Neuron (in vitro differentiated cells): ENCODE measurements around the gene CUX1.

ENCODE experiments used
- H2AFZ ChIP-seq: one replicate; pipeline ENCODE4 v1.6.1; 2013; ENCODE audit warnings: low read depth, mild to moderate bottlenecking, inconsistent platforms, low read length, moderate library complexity
- H3K27me3 ChIP-seq: one replicate; pipeline ENCODE4 v1.6.1; 2013; ENCODE audit warnings: low read length; ENCODE audit not compliant: insufficient read depth
- H3K36me3 ChIP-seq: one replicate; pipeline ENCODE4 v1.6.1; 2013; ENCODE audit warnings: low read length; ENCODE audit not compliant: insufficient read depth
- H3K4me1 ChIP-seq: one replicate; pipeline ENCODE4 v1.6.1; 2013; ENCODE audit warnings: low read length; ENCODE audit not compliant: insufficient read depth
- H3K4me3 ChIP-seq: 2 replicates; pipeline ENCODE4 v1.5.1; 2013; ENCODE audit warnings: mild to moderate bottlenecking, low read length, moderate library complexity
- H3K9me3 ChIP-seq: one replicate; pipeline ENCODE4 v1.6.1; 2013; ENCODE audit warnings: low read length

The CUX1 gene

DNA sequence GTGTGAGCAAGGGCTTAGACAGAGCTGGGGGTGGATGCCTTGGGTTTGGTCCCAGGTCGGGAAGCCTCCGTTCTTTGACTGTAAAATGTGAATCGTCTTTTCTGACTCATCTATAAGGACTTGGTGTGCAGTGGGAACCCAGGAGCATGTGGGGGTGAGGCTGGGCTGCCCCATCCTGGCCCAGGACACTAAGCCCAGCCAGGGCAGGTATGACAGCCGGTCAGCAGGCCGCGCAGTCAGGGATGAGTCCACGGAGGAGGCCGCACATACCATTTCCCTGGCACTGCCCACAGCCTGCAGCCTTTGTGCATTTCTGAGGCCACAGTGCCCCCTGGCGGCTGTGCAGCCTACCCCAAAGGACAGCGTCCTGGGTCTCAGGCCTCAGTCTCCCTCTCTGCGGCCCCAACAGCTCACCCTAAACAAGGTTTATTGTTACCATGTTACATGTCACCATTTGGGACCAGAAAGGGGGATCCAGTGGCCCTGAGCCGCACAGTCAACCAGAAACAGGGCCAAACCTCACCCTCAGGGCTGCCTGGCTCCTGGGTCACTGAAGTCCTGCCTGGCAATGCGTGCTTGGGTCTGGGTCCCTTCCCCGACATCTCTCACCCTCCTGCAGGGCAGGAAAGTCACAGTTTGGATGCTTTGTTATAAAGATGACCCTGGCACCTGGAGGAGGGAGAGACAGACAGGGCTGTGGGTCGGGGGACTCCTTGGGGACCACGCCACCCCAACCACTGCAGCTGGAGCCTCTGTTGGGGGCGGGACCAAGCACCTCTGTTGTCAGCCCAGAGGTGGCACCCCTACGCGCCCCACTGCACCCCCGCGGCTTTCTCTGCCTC lies 454.9 kb downstream of the CUX1 start:
- no peaks in the 10 kb centered on the region for H3K9me3 ChIP-seq

DNA sequence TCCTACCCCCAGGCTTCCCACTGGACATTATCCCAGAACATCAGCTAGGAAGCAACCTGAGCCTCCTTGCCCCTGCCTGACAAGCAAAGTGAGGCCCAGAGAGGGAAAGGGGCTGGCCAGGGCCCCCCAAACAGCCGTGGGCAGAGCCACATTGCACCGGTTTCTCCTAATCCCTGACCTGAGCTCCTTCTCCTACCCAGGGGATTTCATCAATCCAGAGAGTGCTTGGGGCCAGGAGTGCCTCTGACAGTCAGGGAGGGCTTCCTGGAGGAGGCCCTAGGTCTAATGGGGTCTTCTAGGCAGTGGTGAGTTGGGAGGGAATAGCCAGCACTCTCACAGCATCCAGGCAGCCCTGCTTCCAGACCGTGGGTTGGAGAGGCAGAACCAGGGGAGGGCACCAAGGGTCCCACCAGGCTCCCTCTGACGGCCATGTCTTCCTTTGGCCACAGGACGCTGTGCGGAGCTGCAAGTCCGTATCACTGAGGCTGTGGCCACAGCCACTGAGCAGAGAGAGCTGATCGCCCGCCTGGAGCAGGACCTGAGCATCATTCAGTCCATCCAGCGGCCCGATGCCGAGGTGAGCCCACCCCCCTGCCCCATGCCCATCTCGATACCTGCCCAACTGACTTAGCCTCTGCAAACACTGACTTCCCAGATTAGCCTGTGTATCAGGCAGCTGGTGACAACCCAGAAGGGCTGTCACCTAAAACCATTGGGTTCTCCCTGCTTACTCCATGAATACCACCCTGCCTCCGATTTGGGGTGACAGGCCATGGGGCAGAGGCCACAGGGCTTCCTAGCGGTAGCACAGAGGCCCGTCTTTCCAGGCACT lies 455.7 kb downstream of the CUX1 start:
- no peak overlapping the region for H2AFZ ChIP-seq
- no peaks in the 10 kb centered on the region for H3K4me1 ChIP-seq
- no peaks in the 10 kb centered on the region for H3K9me3 ChIP-seq
- H3K36me3 ChIP-seq, result no peaks in the 10 kb centered on the region
- no peak overlapping the region for H3K4me3 ChIP-seq
- no peaks in the 10 kb centered on the region for H3K27me3 ChIP-seq

More for the DNA sequence above, 454.9 kb downstream of the CUX1 start:
- no peaks in the 10 kb centered on the region for H3K27me3 ChIP-seq
- H3K4me1 ChIP-seq, result no peaks in the 10 kb centered on the region
- H3K4me3 ChIP-seq, result no peak overlapping the region
- no peak overlapping the region for H2AFZ ChIP-seq
- no peaks in the 10 kb centered on the region for H3K36me3 ChIP-seq

DNA sequence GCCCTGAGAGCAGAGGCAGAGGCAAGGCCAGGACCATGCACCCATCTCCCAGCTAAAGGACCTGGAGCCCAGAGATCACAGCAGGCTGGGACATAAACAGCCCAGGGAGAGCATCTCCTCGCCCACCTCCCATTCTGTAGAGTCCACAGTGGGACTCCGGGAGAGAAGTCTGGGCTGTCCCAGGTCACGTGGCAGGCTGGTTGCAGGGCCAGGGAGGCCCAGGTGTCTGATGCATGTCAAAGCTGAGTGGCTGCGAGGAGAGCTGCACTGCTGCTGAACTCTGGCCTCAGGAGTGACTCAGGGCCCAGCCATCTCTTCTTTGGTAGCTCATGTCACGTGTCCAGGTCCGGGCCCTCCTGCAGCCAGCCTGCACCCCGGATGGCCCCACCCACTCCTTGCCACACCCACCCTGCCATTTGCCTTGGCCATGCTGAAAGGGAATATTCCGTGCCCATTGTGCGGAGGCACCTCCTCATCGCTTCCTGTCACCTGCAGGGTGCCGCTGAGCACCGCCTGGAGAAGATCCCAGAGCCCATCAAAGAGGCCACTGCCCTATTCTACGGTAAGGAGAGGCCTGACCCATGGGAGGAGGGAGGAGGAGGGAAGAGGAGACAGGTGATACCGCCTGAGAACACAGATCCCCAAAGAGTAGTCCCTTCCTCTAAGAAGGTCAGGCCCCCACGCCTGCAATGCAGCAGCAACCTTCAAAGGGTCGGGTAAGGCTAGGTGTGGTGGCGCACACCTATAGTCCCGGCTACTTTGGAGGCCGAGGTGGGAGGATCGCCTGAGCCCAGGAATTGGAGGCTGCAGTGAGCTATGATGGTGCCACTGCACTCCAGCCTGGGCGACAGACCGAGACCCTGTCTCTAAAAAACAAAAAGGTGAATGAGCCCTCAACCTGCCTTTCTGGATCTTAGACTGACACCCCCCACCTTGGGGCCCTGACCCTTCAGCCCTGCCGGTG lies 456.6 kb downstream of the CUX1 start:
- no peaks in the 10 kb centered on the region for H3K4me1 ChIP-seq
- no peaks in the 10 kb centered on the region for H3K9me3 ChIP-seq
- H3K36me3 ChIP-seq, result no peaks in the 10 kb centered on the region
- H3K27me3 ChIP-seq, result no peaks in the 10 kb centered on the region
- H3K4me3 ChIP-seq, result no peak overlapping the region
- H2AFZ ChIP-seq, result no peak overlapping the region

DNA sequence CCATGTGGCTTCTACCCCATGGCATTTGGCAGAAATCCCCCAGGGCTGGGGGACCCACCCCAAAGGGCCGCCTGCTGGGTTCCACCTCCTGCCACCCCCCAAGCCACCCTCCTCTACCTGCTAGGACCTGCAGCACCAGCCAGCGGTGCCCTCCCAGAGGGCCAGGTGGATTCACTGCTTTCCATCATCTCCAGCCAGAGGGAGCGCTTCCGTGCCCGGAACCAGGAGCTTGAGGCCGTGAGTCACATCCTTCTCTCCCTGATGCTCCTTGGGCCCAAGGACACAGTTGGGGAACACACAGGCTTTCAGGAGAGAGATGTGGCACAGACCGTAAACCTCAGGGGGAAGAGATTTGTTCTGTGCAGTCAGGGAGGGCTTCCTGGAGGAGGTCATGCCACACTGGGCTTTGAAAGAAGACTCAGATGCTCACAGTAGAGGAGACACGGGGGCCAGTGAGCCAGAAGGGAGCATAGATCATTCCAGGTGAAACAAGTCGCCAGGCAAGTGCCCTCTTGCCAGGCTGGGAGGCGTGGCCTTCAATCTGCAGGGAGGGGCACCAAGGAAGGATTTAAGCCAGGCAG lies 457.8 kb downstream of the CUX1 start:
- Histone ChIP-seq H3K36me3 (no peaks in the 10 kb centered on the region), H3K9me3 (no peaks in the 10 kb centered on the region), H3K27me3 (no peaks in the 10 kb centered on the region), H2AFZ (no peak overlapping the region), H3K4me1 (peaks cover 3% of the 10 kb centered on the region), H3K4me3 (no peak overlapping the region)

DNA sequence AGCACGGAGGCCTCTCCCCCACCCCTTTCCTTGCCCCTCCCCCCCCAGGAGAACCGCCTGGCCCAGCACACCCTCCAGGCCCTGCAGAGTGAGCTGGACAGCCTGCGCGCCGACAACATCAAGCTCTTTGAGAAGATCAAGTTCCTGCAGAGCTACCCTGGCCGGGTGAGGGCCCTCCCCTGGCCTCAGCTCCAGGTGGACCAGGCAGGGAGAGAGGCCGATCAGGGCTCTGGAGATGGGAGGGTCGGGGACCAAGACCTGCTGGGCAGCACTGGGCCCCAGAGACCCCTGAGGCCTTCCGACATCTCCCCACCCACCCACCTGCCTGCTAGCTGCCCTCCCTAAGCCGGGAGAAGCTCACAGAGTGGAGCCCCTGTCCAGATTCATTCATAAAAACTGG lies 460.5 kb downstream of the CUX1 start:
- Histone ChIP-seq H3K27me3 (no peaks in the 10 kb centered on the region), H3K36me3 (no peaks in the 10 kb centered on the region), H3K4me1 (peaks cover 3% of the 10 kb centered on the region), H3K9me3 (no peaks in the 10 kb centered on the region), H2AFZ (no peak overlapping the region), H3K4me3 (no peak overlapping the region)

DNA sequence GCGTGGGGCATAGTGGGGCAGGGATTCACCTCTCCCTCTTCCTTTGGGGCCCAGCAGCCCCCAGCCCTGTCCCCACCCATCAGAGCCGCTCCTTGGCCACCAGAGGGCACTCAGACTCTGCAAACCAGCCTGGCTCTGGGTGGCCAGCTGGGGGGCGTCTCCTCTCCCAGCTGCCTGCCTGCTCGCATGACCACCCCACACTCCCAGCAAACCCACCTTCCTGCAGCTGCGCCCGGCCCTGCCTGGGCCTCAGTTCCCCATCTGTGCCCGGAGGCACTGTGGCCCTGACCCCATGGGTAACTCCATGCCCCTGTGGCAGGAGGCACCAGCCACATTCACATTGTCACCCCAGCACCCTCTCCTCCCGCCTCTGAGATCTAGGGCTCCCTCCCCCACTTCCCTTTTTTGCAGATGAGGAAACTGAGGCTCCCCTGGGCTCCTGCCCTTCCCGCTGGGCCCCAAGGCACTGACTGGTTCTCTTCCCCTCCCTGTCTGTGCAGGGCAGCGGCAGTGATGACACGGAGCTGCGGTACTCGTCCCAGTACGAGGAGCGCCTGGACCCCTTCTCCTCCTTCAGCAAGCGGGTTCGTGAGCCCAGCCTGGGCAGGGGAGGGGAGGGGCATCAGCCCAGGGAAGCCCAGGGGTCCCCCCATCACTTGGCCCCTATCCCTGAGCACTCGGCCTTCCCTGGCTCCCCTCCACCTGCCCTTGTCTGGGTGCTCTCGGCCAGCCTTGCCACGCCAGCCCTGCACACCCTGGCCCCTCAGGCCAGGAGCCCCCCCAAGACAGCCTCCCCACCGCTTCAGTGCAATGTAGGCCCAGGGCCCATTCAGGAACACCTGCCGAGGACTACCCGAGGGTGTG lies 462.3 kb downstream of the CUX1 start:
- Histone ChIP-seq H3K4me3 (no peak overlapping the region), H3K27me3 (no peaks in the 10 kb centered on the region), H3K9me3 (no peaks in the 10 kb centered on the region), H3K36me3 (no peaks in the 10 kb centered on the region), H2AFZ (no peak overlapping the region), H3K4me1 (peaks cover 3% of the 10 kb centered on the region)

DNA sequence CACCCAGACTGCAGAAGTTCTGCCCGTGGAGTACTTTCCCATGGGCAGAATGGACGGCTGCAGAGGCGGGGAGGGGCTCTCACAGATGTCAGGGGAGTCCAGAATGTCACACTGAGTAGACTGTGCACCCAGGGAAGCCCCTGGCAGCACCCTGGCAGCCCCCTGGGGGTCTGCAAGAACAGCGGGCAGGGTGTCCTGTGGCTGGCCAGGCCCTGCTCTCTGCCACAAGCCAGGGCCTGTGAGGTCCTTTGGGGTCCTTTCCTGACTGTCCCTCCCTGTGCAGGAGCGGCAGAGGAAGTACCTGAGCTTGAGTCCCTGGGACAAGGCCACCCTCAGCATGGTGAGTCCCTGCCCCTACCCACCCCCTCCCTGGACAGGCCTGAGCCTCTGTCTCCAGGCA lies 463.1 kb downstream of the CUX1 start:
- Histone ChIP-seq H3K4me1 (peaks cover 6% of the 10 kb centered on the region), H2AFZ (no peak overlapping the region), H3K27me3 (no peaks in the 10 kb centered on the region), H3K9me3 (no peaks in the 10 kb centered on the region), H3K36me3 (no peaks in the 10 kb centered on the region), H3K4me3 (no peak overlapping the region)

DNA sequence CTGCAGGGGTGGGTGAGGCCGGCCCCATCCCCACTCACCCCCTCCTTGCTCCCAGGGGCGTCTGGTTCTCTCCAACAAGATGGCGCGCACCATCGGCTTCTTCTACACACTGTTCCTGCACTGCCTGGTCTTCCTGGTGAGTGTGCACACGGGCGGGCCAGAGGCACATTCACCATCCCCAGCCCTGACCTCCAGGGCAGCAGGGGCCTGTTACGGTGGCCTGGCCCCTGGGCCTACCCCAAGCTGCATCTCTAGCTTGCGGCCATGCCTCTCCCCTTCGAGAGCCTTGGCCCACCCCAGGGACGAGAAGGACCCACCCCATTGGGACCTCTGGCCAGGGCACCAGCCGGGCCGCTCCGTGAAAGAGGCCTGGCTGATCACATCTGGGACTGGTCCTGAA lies 464.4 kb downstream of the CUX1 start:
- Histone ChIP-seq H2AFZ (no peak overlapping the region), H3K4me1 (peaks cover 16% of the 10 kb centered on the region), H3K27me3 (no peaks in the 10 kb centered on the region), H3K4me3 (no peak overlapping the region), H3K9me3 (no peaks in the 10 kb centered on the region), H3K36me3 (no peaks in the 10 kb centered on the region)

DNA sequence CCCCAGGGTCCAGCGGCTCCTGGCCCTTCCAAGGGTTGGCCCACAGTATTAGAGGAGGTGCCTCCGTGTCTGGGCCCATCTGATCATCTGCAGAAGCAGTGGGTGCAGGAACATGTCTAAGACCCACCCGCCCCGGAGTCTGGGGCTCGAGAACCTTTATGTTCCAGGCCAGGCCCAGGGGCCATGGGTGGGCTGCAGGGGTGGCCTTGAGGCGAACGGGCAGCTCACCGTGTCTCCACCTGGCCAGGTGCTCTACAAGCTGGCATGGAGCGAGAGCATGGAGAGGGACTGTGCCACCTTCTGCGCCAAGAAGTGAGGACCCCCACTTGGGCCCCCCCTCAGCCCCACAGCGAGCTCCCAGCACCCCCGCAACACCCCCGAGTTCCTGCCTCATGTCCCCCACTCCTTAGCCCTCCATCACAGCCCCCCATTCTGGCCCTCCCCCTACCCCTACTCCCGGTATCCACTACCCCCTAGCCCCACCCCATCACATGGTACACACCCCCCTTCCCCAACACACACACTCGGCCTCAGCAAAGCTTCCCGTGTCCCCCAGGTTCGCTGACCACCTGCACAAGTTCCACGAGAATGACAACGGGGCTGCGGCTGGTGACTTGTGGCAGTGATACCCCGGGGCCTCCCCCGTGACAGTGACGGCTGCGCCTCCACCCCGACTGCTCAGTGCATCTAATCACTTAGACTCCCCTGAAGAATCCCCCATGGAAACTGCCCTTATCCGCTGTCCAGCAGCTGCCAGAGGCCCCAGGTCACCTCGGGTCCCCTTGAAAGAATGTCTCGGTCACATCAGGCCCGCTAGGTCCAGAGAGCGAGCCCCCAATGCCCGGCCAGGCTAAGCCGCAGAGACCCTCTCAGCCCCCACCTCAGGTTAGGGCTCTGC lies 465.3 kb downstream of the CUX1 start:
- Histone ChIP-seq H3K4me1 (peaks cover 18% of the 10 kb centered on the region), H2AFZ (no peak overlapping the region), H3K9me3 (no peaks in the 10 kb centered on the region), H3K36me3 (no peaks in the 10 kb centered on the region), H3K4me3 (no peak overlapping the region), H3K27me3 (no peaks in the 10 kb centered on the region)

DNA sequence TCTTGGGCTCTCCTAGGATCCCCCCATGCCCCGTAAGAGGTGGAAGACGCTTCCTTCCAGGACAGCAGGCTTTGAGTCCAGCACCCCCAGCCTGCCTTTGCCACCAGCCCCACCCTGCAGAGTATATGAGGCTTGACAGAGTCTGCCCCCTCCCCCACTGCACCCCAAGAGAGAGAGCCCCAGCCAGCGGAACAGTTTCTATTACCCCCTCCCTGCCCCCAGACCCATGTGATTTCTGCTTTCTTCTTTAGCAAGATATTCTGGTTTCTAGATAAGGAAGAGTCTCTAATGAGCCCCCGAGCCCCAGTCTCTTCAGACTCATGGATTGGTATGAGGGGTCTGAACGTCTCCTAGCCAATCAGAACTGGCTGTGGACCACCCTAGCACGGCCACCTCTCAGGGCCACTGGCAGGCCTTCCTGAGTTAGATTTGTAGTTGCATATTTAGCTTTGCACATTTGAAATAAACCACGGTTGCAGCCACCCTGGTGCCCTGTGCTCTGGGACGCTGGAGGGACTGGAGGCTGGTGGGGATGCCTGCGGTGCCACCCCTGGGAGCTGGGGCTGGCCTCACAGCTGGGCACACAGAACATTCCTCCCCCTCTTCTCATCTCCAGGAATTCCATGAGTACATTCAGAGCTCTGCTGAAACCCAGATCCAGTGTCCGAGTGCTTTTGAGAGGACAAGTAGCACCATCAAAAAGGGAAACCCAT lies 466.2 kb downstream of the CUX1 start:
- Histone ChIP-seq H3K4me3 (no peak overlapping the region), H2AFZ (no peak overlapping the region), H3K27me3 (no peaks in the 10 kb centered on the region), H3K4me1 (peaks cover 26% of the 10 kb centered on the region), H3K9me3 (no peaks in the 10 kb centered on the region), H3K36me3 (no peaks in the 10 kb centered on the region)

DNA sequence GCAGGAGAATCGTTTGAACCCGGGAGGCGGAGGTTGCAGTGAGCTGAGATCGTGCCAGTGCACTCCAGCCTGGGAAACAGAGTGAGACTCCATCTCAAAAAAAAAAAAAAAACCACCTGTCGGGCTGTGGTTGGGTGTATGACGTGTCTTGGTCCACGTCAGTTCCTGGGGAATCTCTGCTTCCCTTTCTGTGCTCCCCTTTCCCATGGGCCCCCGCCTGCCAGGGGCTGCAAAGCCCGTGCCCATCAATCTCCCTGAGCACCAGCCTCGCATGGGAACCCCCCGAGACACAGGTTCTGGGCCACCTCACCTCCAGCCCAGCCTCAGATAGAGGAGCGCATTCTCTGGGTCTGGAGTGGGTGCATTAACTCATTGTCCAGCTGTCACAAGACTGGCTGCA lies 467.0 kb downstream of the CUX1 start:
- Histone ChIP-seq H3K36me3 (no peaks in the 10 kb centered on the region), H3K4me3 (no peak overlapping the region)

More for the DNA sequence above, 467.0 kb downstream of the CUX1 start:
- no peak overlapping the region for H2AFZ ChIP-seq
- peaks cover 24% of the 10 kb centered on the region for H3K4me1 ChIP-seq
- H3K9me3 ChIP-seq, result no peaks in the 10 kb centered on the region
- no peaks in the 10 kb centered on the region for H3K27me3 ChIP-seq
